Kidney (tissue), 14 donors: Measurements from ENCODE around the gene BMP10. TPM values are rescaled to one million over a fixed set of nuclear protein-coding genes. Genes with fewer than 3 reads are reported as not detected.

Experiments used
- DNase-seq, 5 donors: peaks; one replicate each; pipeline ENCODE4 v3.0.0-alpha.2; 2013 to 2020
- FAIRE-seq: peaks from 2 replicates; lab custom pipeline; 2012; peaks lifted over from hg19 to GRCh38; lab: Jason Lieb, UNC
- H3K27ac ChIP-seq, 2 donors: one replicate each; pipeline ENCODE4 v1.7.0; 2013; ENCODE audit warnings: low read depth in 2 of 2, low read length in 2 of 2, inconsistent platforms in 1 of 2
- H3K27me3 ChIP-seq: one replicate; pipeline ENCODE4 v1.7.1; 2013; ENCODE audit warnings: low read length, inconsistent platforms; ENCODE audit not compliant: control insufficient read depth, insufficient read depth
- H3K36me3 ChIP-seq, 3 donors: one replicate each; pipeline versions ENCODE4 v1.7.0 to v1.7.1; 2013; ENCODE audit warnings: low read length in 3 of 3, control low read depth in 1 of 3, inconsistent platforms in 1 of 3; ENCODE audit not compliant: insufficient read depth in 3 of 3, control insufficient read depth in 2 of 3
- H3K4me1 ChIP-seq, 3 donors: one replicate each; pipeline versions ENCODE4 v1.7.0 to v1.7.1; 2013; ENCODE audit warnings: low read length in 3 of 3, inconsistent platforms in 1 of 3, low read depth in 1 of 3; ENCODE audit not compliant: control insufficient read depth in 2 of 3, insufficient read depth in 2 of 3
- H3K4me3 ChIP-seq, 3 donors: one replicate each; pipeline versions ENCODE4 v1.7.0 to v1.8.1; 2013; ENCODE audit warnings: low read length in 3 of 3, control low read depth in 1 of 3, inconsistent platforms in 1 of 3
- H3K9ac ChIP-seq, 3 donors: one replicate each; pipeline versions ENCODE4 v1.7.0 to v1.7.1; 2013; ENCODE audit warnings: low read length in 3 of 3, control low read depth in 1 of 3, inconsistent platforms in 1 of 3
- H3K9me3 ChIP-seq, 3 donors: one replicate each; pipeline versions ENCODE4 v1.7.0 to v1.7.1; 2013; ENCODE audit warnings: low read length in 3 of 3, control low read depth in 1 of 3, inconsistent platforms in 1 of 3; ENCODE audit not compliant: control insufficient read depth in 2 of 3, insufficient read depth in 1 of 3
- intact Hi-C: fragments of 100-400 bp; cut with DNase I; formaldehyde crosslinking; loops from one replicate; pipeline ENCODE4 v1.11.1; 2022
- polyA plus RNA-seq: library from polyadenylated mRNA; stranded (reverse); fragments of 350-450 nt; fragmentation: Illumina TruSeq; extraction: RNeasy Lipid Tissue Mini Kit (QIAGEN cat#74804); gene quantifications from one replicate; pipeline ENCODE4 v1.2.3, GENCODE V29; 2014; ENCODE audit warnings: low read depth, low replicate concordance; ENCODE audit not compliant: insufficient read depth
- total RNA-seq: library from RNA; stranded (reverse); fragmentation: NEBNext Ultra II Directional; extraction: Animal tissue kit (Norgen Biotek cat#: 25700); gene quantifications from one replicate; pipeline ENCODE4 v1.2.1, GENCODE V29; 2021
- TF ChIP-seq, protein P1 (sequence below): IDR thresholded peaks from 3 replicates; pipeline ENCODE4 v1.5.1; 2012; ENCODE audit warnings: mild to moderate bottlenecking, moderate library complexity, borderline replicate concordance; ENCODE audit not compliant: insufficient read depth; ENCODE audit errors: extremely low read depth
- donor health status: control.
- donor health status: control.
- donor health status: control.
- donor health status: control.
- donor health status: control.
- donor health status: DM: yes; HTN: yes; CAD: no.
- donor health status: Normal renal cell carcinoma (clear cell type).

Gene BMP10
- total and polyA plus RNA-seq, 2 donors from 2014 or later = not detected

DNA sequence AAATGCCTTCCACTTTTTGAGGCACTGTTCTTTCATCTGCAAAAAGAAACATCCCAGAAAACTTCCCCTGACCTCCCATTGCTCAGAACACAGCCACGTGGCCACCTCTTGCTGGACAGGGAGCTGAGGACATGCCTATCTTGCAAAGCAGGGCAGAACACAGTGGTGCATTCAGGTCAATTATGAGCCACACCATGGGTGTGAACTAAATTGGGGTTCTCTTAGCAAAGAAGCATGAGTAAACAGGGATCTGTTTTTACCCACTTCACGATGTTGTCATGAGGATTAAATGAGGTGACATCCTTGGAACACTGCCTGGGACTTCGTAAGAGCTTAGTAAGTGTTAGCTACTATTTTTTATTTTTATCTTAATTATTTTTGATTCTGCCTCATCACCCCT, 25.1 kb downstream of the BMP10 start:
- intact Hi-C loops = no loop called here
- TF ChIP-seq, protein P1, sequence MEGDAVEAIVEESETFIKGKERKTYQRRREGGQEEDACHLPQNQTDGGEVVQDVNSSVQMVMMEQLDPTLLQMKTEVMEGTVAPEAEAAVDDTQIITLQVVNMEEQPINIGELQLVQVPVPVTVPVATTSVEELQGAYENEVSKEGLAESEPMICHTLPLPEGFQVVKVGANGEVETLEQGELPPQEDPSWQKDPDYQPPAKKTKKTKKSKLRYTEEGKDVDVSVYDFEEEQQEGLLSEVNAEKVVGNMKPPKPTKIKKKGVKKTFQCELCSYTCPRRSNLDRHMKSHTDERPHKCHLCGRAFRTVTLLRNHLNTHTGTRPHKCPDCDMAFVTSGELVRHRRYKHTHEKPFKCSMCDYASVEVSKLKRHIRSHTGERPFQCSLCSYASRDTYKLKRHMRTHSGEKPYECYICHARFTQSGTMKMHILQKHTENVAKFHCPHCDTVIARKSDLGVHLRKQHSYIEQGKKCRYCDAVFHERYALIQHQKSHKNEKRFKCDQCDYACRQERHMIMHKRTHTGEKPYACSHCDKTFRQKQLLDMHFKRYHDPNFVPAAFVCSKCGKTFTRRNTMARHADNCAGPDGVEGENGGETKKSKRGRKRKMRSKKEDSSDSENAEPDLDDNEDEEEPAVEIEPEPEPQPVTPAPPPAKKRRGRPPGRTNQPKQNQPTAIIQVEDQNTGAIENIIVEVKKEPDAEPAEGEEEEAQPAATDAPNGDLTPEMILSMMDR = no peak
- H3K4me1 ChIP-seq = no peaks in the 10 kb centered on the region
- H3K27ac ChIP-seq = no peak overlapping the region
- FAIRE-seq (no peak), DNase-seq (no peak)
- no peaks in the 10 kb centered on the region for H3K36me3 ChIP-seq
- no peaks in the 10 kb centered on the region for H3K9me3 ChIP-seq
- H3K4me3 ChIP-seq = no peak overlapping the region
- H3K27me3 ChIP-seq = no peaks in the 10 kb centered on the region
- no peak overlapping the region for H3K9ac ChIP-seq

DNA sequence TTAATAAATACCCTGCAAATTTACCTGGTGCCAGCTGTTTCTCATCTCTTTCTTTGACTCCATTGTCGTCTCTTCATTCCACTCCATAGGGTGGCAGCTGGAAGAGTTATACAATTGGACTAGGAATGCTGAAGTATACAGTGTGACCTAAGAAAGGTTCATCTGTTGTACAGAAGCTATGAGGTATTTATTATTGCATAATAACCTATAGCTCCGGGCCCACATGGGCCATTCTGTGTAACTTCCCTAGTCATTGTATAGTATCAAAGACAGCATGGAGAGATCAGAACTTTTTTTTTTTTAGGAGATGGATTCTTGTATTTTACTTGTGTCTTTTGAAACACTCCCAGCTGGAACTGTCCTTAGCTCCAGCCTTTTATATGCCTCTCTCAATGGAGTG, 26.2 kb downstream of the BMP10 start:
- Histone ChIP-seq H3K36me3 (no peaks in the 10 kb centered on the region), H3K9ac (no peak overlapping the region), H3K27me3 (no peaks in the 10 kb centered on the region), H3K27ac (no peak overlapping the region), H3K4me1 (no peaks in the 10 kb centered on the region), H3K4me3 (no peak overlapping the region), H3K9me3 (no peaks in the 10 kb centered on the region)
- intact Hi-C loops = no loop called here
- TF ChIP-seq, protein P1 = no peak
- FAIRE-seq (no peak), DNase-seq (no peak)

DNA sequence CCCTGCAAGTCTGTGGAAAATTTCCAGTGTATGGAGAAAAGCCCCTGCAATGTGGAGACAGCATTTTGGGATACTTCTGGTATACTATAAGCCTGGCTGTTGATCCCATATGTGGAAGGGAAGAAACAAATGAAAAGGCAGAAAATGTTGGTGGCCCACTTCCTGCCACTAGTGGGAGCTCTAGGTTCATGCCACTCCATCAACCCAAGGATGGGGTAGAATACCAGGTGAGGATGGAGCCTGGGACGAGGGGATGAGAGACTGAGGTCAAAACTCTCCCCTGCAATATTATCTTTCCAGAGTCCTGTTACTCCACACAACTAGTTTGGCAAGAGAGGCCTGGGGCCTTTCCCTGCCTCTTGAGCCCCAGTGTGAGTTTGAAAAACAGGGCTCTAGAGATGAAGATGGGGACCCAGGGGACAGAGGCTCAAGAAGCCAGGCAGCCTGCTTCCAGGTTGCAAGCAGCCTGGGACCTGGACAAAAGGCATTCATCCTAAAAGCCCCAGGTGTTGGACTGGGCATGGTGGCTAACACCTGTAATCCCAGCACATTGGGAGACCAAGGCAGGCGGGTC, 31.9 kb downstream of the BMP10 start:
- Histone ChIP-seq H3K36me3 (no peaks in the 10 kb centered on the region), H3K4me1 (peaks cover 0 to 2% (median 0%) of the 10 kb centered on the region in 3 donors), H3K9me3 (no peaks in the 10 kb centered on the region), H3K27ac (no peak overlapping the region), H3K4me3 (no peak overlapping the region), H3K9ac (no peak overlapping the region), H3K27me3 (no peaks in the 10 kb centered on the region)
- FAIRE-seq (no peak), DNase-seq (no peak)
- TF ChIP-seq, protein P1 = peak; percentile 39
- intact Hi-C loops = no loop called here

DNA sequence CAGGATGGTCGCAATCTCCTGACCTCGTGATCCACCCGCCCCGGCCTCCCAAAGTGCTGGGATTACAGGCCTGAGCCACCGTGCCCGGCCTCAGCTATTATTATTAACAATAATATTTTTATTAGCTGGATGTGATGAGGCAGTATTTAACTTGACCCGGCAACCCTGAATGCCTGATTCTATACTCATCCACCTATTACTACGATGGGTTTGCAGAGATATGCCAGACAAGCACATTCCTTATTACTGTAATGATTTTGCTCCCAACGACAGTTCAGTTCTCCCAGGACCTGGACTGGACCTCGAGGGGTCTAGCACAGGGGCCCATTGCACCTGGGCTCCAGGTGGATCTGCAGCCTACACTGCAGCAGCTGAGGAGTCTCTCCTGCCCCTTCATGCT, 32.6 kb downstream of the BMP10 start:
- intact Hi-C loops = no loop called here
- FAIRE-seq (no peak), DNase-seq (no peak)
- H3K4me3 ChIP-seq = no peak overlapping the region
- no peak overlapping the region for H3K27ac ChIP-seq
- H3K9ac ChIP-seq = no peak overlapping the region
- no peaks in the 10 kb centered on the region for H3K27me3 ChIP-seq
- TF ChIP-seq, protein P1 = no peak
- peaks cover 0 to 2% (median 0%) of the 10 kb centered on the region in 3 donors for H3K4me1 ChIP-seq
- H3K36me3 ChIP-seq = no peaks in the 10 kb centered on the region
- H3K9me3 ChIP-seq = no peaks in the 10 kb centered on the region
